GM21717 (cell line): Measurements from ENCODE around the gene HOXA7.

Experiments used
- ATAC-seq: cut with Tn5 transposase; IDR thresholded peaks from one replicate; pipeline ENCODE4 v1.9.1; 2021; ENCODE audit warnings: mild to moderate bottlenecking, moderate library complexity; ENCODE audit not compliant: unreplicated experiment

Gene HOXA7

GRCh38 chr7:27109466-27110185, 46.8 kb downstream of the HOXA7 start:
- ATAC-seq = no peak

GRCh38 chr7:27108390-27109127, 47.9 kb downstream of the HOXA7 start:
- no peak for ATAC-seq

- ATAC-seq = no peak
These were observed 48.8 kb downstream of the HOXA7 start for GRCh38 chr7:27107391-27108381.

GRCh38 chr7:27106901-27107240, 49.6 kb downstream of the HOXA7 start:
- ATAC-seq = no peak

GRCh38 chr7:27106181-27106900, 50.1 kb downstream of the HOXA7 start:
- no peak for ATAC-seq

GRCh38 chr7:27105301-27106031, 51.0 kb downstream of the HOXA7 start:
- no peak for ATAC-seq

- no peak for ATAC-seq
These were observed 52.0 kb downstream of the HOXA7 start for GRCh38 chr7:27104341-27105058.
